EH (cell line): ENCODE data around the gene BCAR1.

Source experiments
- DNase-seq: peaks from one replicate; pipeline ENCODE4 v3.0.0-alpha.2; 2015; ENCODE audit warnings: low read depth

BCAR1 gene

GRCh38 chr16:75203667-75204409 lies 47.6 kb downstream of the BCAR1 start:
- no peak for DNase-seq

GRCh38 chr16:75203096-75203495 lies 48.3 kb downstream of the BCAR1 start:
- DNase-seq: no peak

- DNase-seq: no peak
Measured at GRCh38 chr16:75202069-75202590, 49.3 kb downstream of the BCAR1 start.

- peak; percentile 60 for DNase-seq
Measured at GRCh38 chr16:75198135-75198600, 53.3 kb downstream of the BCAR1 start.

- DNase-seq: no peak
Measured at GRCh38 chr16:75197522-75198134, 53.8 kb downstream of the BCAR1 start.

GRCh38 chr16:75196836-75197235 lies 54.6 kb downstream of the BCAR1 start:
- DNase-seq: no peak

- DNase-seq: no peak
Measured at GRCh38 chr16:75195811-75196790, 55.3 kb downstream of the BCAR1 start.

- no peak for DNase-seq
Measured at GRCh38 chr16:75193730-75194444, 57.5 kb downstream of the BCAR1 start.

- no peak for DNase-seq
Measured at GRCh38 chr16:75193265-75193650, 58.2 kb downstream of the BCAR1 start.

GRCh38 chr16:75192606-75193264 lies 58.7 kb downstream of the BCAR1 start:
- DNase-seq: no peak

- DNase-seq: no peak
Measured at GRCh38 chr16:75189638-75190245, 61.7 kb downstream of the BCAR1 start.

GRCh38 chr16:75188832-75189477 lies 62.5 kb downstream of the BCAR1 start:
- no peak for DNase-seq

GRCh38 chr16:75181630-75182029 lies 69.8 kb downstream of the BCAR1 start:
- DNase-seq: no peak

- no peak for DNase-seq
Measured at GRCh38 chr16:75179208-75179607, 72.2 kb downstream of the BCAR1 start.
